Calu3 (cell line): ENCODE results near the gene SESTD1. TPM values are rescaled to one million over a fixed set of nuclear protein-coding genes. Genes with fewer than 3 reads are reported as not detected.
"Not testable (repeated sequence)": the region's sequence is repeated elsewhere in the genome, so short reads cannot be mapped to it uniquely, and the experiment has no call there.

Experiments
- BruUV-seq: library from RNA; stranded (reverse); fragments of 400-500 nt; replicated peaks from 2 replicates; lab custom pipeline; 2021; lab: Mats Ljungman, UMichigan
- CTCF ChIA-PET: fragments of 300-600 bp; sonication (Branson Sonifier 250); formaldehyde crosslinking; loops from one replicate; lab custom pipeline; 2022; ENCODE audit warnings: antibody characterized with exemption; lab: Charles Lee
- DNase-seq: peaks from one replicate; pipeline ENCODE4 v3.0.0; 2022
- H3K27ac Mint-ChIP-seq: one replicate; pipeline ENCODE4 v1.8.0; 2022; ENCODE audit warnings: mixed read lengths; ENCODE audit not compliant: unreplicated experiment
- H3K27me3 Mint-ChIP-seq: one replicate; pipeline ENCODE4 v1.8.0; 2022; ENCODE audit warnings: mixed read lengths; ENCODE audit not compliant: unreplicated experiment
- H3K36me3 Mint-ChIP-seq: one replicate; pipeline ENCODE4 v1.8.0; 2022; ENCODE audit warnings: mild to moderate bottlenecking, moderate library complexity, mixed read lengths; ENCODE audit not compliant: insufficient read depth, unreplicated experiment
- H3K4me1 Mint-ChIP-seq: one replicate; pipeline ENCODE4 v1.8.0; 2022; ENCODE audit warnings: mild to moderate bottlenecking, low read depth, mixed read lengths; ENCODE audit not compliant: unreplicated experiment
- H3K4me3 Mint-ChIP-seq: one replicate; pipeline ENCODE4 v1.8.0; 2022; ENCODE audit warnings: mild to moderate bottlenecking, low read depth, moderate library complexity, mixed read lengths; ENCODE audit not compliant: unreplicated experiment
- H3K9me3 Mint-ChIP-seq: one replicate; pipeline ENCODE4 v1.8.0; 2022; ENCODE audit warnings: low read depth, mixed read lengths; ENCODE audit not compliant: unreplicated experiment
- intact Hi-C: fragments of 100-400 bp; cut with micrococcal nuclease; formaldehyde crosslinking; loops from one replicate; pipeline ENCODE4 v1.10.0; 2022; ENCODE audit not compliant: unreplicated experiment
- total RNA-seq: library from RNA; stranded (reverse); gene quantifications from 2 replicates; pipeline ENCODE4 v1.2.3, GENCODE V29; 2022
- TF ChIP-seq, protein P1 (sequence below): fragments of 200-600 bp; IDR thresholded peaks from one replicate; pipeline ENCODE4 v1.8.0; 2022; ENCODE audit warnings: antibody characterized with exemption; ENCODE audit not compliant: unreplicated experiment

The SESTD1 gene
- total RNA-seq, 1 experiment from 2014 or later: 145 TPM

DNA sequence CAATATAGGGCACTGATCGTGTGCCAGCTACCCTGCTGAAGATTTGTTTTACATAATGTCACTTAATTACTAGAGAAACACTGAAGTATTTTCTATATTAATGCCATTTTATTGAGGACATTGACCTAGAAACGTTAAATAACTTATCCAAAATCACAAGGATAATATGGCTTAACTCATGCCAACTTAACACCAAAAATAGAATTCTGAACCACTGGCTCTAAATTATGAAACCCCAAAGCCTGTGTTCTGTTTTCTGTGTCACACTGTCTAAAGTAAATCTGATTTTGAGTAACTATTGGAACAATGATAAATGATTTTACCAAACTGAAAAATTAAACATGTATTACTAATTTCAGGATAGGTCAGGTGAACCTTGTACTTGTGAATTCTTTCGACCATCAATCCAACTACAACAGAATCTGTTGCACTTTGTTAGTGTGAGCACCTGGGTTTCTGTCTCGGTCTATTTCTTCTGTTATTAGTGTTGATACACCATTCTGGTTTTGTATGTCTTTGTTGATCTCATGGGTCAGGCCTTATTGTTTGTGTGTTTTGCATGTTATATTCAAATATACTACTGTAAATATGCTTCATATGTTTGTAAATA, 166.4 kb downstream of the SESTD1 start:
- CTCF ChIA-PET: no interaction called here
- TSS peak; percentile 11 for BruUV-seq
- H3K9me3 Mint-ChIP-seq: peaks cover 8% of the 10 kb centered on the region
- H3K36me3 Mint-ChIP-seq: peaks cover 11% of the 10 kb centered on the region
- TF ChIP-seq, protein P1, sequence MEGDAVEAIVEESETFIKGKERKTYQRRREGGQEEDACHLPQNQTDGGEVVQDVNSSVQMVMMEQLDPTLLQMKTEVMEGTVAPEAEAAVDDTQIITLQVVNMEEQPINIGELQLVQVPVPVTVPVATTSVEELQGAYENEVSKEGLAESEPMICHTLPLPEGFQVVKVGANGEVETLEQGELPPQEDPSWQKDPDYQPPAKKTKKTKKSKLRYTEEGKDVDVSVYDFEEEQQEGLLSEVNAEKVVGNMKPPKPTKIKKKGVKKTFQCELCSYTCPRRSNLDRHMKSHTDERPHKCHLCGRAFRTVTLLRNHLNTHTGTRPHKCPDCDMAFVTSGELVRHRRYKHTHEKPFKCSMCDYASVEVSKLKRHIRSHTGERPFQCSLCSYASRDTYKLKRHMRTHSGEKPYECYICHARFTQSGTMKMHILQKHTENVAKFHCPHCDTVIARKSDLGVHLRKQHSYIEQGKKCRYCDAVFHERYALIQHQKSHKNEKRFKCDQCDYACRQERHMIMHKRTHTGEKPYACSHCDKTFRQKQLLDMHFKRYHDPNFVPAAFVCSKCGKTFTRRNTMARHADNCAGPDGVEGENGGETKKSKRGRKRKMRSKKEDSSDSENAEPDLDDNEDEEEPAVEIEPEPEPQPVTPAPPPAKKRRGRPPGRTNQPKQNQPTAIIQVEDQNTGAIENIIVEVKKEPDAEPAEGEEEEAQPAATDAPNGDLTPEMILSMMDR: no peak
- intact Hi-C loops: no loop called here
- no peak overlapping the region for H3K4me3 Mint-ChIP-seq
- H3K27ac Mint-ChIP-seq: peak overlapping the region; percentile 2
- DNase-seq: no peak
- H3K4me1 Mint-ChIP-seq: no peaks in the 10 kb centered on the region
- H3K27me3 Mint-ChIP-seq: no peaks in the 10 kb centered on the region

DNA sequence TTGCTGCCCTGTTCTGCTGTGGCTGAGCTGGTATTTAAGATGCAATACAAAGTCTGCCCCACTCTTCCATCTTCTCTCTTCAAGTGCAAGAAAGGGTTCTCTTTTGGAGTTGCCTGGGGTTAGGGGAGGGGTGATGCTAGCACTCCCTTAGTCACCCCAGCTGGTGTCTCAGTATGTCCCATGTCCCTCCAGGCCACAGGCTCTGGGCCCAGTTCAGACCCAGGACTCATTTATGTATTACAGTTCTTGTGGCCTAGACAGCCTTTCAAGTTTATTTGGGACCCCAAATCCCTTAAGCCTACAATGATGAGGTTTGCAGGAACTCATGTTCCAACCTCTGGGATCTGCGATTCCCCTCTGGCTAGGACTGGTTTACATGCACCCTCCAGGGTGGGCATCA, 167.5 kb downstream of the SESTD1 start:
- Mint-ChIP-seq H3K36me3 (peaks cover 6% of the 10 kb centered on the region), H3K4me3 (no peak overlapping the region), H3K4me1 (no peaks in the 10 kb centered on the region), H3K27ac (no peak overlapping the region), H3K9me3 (peaks cover 8% of the 10 kb centered on the region), H3K27me3 (no peaks in the 10 kb centered on the region)
- intact Hi-C loops: no loop called here
- DNase-seq: no peak
- TF ChIP-seq, protein P1: no peak
- no TSS peak for BruUV-seq
- CTCF ChIA-PET: no interaction called here

DNA sequence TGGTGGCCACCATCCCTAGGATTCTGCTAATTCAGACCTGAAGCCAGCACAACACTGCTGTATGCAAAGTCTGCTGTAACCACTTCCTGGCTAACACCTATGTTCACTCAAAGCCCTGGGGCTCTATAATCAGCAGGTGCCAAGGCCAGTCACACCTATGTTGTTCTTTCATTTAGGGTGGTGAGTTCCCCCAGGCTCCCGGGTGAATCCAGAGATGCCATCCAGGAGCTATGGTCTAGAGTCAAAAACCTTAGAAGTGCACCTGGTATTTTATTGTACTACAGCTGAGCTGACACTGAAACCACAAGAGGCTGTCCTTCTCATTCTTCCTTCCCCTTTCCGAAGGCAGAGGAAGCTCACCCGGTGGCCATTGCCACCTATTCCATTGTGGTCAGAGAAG, 168.5 kb downstream of the SESTD1 start:
- no peak for DNase-seq
- no peaks in the 10 kb centered on the region for H3K27me3 Mint-ChIP-seq
- H3K36me3 Mint-ChIP-seq: peaks cover 6% of the 10 kb centered on the region
- TF ChIP-seq, protein P1: no peak
- CTCF ChIA-PET: no interaction called here
- H3K9me3 Mint-ChIP-seq: peaks cover 10% of the 10 kb centered on the region
- no peaks in the 10 kb centered on the region for H3K4me1 Mint-ChIP-seq
- no TSS peak for BruUV-seq
- intact Hi-C loops: no loop called here
- no peak overlapping the region for H3K27ac Mint-ChIP-seq
- H3K4me3 Mint-ChIP-seq: no peak overlapping the region

DNA sequence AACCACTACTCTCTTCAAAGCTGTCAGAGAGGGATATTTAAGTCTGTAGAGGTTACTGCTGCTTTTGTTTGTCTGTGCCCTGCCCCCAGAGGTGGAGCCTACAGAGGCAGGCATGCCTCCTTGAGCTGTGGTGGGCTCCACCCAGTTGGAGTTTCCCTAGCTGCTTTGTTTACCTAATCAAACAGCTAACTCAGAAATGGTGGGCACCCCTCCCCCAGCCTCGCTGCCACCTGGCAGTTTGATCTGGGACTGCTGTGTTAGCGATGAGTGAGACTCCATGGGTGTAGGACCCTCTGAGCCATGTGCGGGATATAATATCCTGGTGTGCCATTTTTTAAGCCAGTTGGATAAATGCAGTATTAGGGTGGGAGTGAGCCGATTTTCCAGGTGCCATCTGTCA, 171.7 kb downstream of the SESTD1 start:
- H3K36me3 Mint-ChIP-seq, CTCF ChIA-PET, H3K4me1 Mint-ChIP-seq: not testable (repeated sequence)

DNA sequence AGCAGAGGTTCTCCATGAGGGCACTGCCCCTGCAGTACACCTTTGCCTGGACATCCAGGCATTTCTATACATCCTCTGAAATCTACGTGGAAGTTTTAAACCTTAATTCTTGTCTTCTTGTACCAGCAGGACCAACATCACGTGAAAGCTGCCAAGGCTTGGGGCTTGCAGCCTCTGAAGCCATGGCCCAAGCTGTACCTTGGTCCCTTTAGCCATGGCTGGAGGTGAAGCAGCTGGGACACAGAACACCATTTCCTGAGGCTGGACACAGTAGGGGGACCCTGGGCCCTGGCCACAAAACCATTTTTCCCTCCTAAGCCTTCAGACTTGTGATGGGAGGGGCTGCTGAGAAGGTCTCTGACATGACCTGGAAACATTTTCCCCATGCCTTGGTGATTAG, 181.9 kb downstream of the SESTD1 start:
- CTCF ChIA-PET: no interaction called here
- Mint-ChIP-seq H3K27ac (no peak overlapping the region), H3K27me3 (peaks cover 3% of the 10 kb centered on the region), H3K4me1 (no peaks in the 10 kb centered on the region), H3K9me3 (peaks cover 3% of the 10 kb centered on the region), H3K36me3 (no peaks in the 10 kb centered on the region), H3K4me3 (no peak overlapping the region)
- intact Hi-C loops: no loop called here
- TF ChIP-seq, protein P1: no peak
- DNase-seq: no peak
- BruUV-seq: no TSS peak

More for the DNA sequence above, 171.7 kb downstream of the SESTD1 start:
- H3K4me3 Mint-ChIP-seq, H3K27me3 Mint-ChIP-seq, intact Hi-C loops, BruUV-seq, H3K27ac Mint-ChIP-seq: not testable (repeated sequence)
- peak; percentile 12 for DNase-seq
- peaks cover 14% of the 10 kb centered on the region for H3K9me3 Mint-ChIP-seq
